Vagina (tissue), 2 donors: ENCODE data around the gene TENM4.

ENCODE experiments used
- POLR2AphosphoS5 ChIP-seq, 2 donors: sonication (generic); formaldehyde crosslinking; IDR thresholded peaks; one replicate each; pipeline ENCODE4 v1.9.0; 2017; ENCODE audit warnings: antibody characterized with exemption in 2 of 2, mild to moderate bottlenecking in 2 of 2, low read depth in 1 of 2; ENCODE audit not compliant: insufficient read depth in 1 of 2
- TF ChIP-seq, protein P1 (sequence below), 3 experiments: fragments of 450-650 bp in 2 of 3; fragments of 200-600 bp in 1 of 3; sonication (generic) in 1 of 3; IDR thresholded peaks; one replicate each; pipeline ENCODE4 v1.5.1; 2017 to 2019; ENCODE audit warnings: antibody characterized with exemption in 3 of 3, mild to moderate bottlenecking in 2 of 3, moderate library complexity in 2 of 3

DNA sequence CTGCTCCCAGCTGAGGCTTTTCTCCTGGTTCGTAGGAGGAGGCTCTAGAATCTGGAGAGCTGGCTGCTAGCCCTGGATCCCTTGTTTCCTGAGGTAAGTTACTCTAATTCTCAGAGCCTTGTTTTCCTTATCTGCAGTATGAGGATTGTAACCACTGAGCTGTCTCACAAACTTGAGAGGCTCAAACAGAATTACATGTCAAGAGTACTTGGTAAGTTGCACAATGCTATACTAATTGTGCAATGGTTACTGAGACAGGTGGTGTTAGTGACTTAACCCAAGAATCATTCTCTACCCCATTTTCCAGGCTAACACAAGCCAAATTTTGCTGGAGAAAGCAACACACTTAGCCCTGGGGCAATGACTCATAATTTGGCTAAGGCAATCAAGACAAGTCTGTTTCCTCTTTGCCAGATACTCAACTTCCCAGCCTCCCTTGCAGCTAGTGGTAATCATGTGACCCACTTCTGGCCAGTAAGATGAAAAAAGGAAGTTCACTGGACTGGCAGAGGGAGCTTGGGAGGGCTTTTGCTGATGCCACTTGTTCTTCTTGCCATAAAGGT lies 348.0 kb downstream of the TENM4 start:
- TF ChIP-seq, protein P1, sequence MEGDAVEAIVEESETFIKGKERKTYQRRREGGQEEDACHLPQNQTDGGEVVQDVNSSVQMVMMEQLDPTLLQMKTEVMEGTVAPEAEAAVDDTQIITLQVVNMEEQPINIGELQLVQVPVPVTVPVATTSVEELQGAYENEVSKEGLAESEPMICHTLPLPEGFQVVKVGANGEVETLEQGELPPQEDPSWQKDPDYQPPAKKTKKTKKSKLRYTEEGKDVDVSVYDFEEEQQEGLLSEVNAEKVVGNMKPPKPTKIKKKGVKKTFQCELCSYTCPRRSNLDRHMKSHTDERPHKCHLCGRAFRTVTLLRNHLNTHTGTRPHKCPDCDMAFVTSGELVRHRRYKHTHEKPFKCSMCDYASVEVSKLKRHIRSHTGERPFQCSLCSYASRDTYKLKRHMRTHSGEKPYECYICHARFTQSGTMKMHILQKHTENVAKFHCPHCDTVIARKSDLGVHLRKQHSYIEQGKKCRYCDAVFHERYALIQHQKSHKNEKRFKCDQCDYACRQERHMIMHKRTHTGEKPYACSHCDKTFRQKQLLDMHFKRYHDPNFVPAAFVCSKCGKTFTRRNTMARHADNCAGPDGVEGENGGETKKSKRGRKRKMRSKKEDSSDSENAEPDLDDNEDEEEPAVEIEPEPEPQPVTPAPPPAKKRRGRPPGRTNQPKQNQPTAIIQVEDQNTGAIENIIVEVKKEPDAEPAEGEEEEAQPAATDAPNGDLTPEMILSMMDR (IDR thresholded peaks at IDR 0.05): no peak
- TF ChIP-seq POLR2AphosphoS5 (IDR thresholded peaks at IDR 0.05; ENCODE audit: insufficient read depth in 1 of 2, low read depth in 1 of 2): no peak
